ENCODE results near the gene GABRG1. TPM values are rescaled to one million over a fixed set of nuclear protein-coding genes. Genes with fewer than 3 reads are reported as not detected.

GABRG1 gene
- not detected in 2 replicates for total RNA-seq (2014; rRNA removed; shearing (Covaris generic))

GRCh38 chr4:46123913-46124755 is at the start of gene GABRG1:
Gene GABRG1 (minus strand): TSS chr4:46124054. CDS start chr4:46123913, 141 bp downstream.
- Histone ChIP-seq H3K9me3 (replicated peaks) (no peaks in the 10 kb centered on the region), H3K36me3 (no peaks in the 10 kb centered on the region), H3K4me3 (no peak within 1 kb of the TSS), H3K4me1 (replicated peaks) (no peaks in the 10 kb centered on the region), H3K27me3 (replicated peaks) (no peaks in the 10 kb centered on the region), H3K27ac (no peak within 1 kb of the TSS)
- DNase-seq (ENCODE audit: low read depth in 1 of 2, low spot score in 2 of 2), result no peak

DNA sequence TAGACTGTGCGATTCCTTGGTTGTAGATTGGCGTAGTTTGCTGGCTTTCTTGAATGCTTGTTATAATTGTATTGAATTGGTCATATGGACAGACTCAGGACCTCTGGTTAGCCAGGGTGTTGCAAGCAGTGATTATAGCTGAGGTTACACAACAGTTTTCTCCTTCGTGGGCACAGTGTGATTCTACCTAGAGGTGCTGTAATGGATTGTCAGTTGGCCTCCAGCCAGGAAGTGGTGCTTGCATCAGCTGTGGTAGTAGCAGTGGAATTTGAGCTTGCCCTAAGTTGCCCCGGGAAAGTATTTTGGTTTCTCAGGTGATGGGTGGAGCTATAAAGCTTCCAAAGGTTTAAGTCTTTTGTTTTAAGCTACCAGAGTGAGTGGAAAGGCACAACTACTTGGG is 23.1 kb upstream of the GABRG1 start:
- DNase-seq (ENCODE audit: low read depth in 1 of 2, low spot score in 2 of 2), result no peak
- H3K36me3 ChIP-seq, result no peaks in the 10 kb centered on the region
- no peak overlapping the region for H3K4me3 ChIP-seq
- H3K9me3 ChIP-seq (replicated peaks), result no peaks in the 10 kb centered on the region
- no peaks in the 10 kb centered on the region for H3K27me3 ChIP-seq (replicated peaks)
- no peaks in the 10 kb centered on the region for H3K4me1 ChIP-seq (replicated peaks)
- no peak overlapping the region for H3K27ac ChIP-seq

DNA sequence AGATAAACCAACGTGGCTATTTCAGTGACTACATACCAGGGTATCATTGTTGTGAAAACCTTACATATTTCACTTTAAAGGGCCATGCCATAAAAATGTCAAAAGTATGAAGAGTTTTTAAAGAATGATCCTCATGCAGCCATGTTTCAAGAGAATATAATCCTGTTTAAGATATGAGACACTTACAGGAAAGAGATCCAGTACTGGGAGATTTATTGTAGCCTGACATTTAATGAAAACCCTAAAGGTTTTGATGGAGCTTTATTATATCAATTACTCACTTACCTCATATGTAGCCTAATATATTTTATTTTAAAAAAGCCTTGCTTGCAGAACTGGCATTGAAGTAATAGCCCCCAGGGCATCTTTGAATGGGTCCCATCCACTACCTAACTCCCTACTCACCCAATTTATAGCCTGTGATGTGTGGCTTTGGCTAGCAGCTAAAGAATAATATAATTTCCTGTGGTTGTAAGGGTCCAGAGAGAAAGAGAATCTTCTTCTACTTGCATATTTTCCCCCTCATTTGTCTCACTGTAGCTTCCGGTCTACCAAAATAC is 7.7 kb upstream of the GABRG1 start:
- Histone ChIP-seq H3K36me3 (no peaks in the 10 kb centered on the region), H3K9me3 (replicated peaks) (no peaks in the 10 kb centered on the region), H3K27me3 (replicated peaks) (no peaks in the 10 kb centered on the region), H3K4me3 (no peak overlapping the region), H3K27ac (no peak overlapping the region), H3K4me1 (replicated peaks) (no peaks in the 10 kb centered on the region)
- no peak for DNase-seq (ENCODE audit: low read depth in 1 of 2, low spot score in 2 of 2)

GRCh38 chr4:46124773-46125413 is 1.0 kb upstream of the GABRG1 start:
- Histone ChIP-seq H3K4me3 (no peak overlapping the region), H3K27me3 (replicated peaks) (no peaks in the 10 kb centered on the region), H3K4me1 (replicated peaks) (no peaks in the 10 kb centered on the region), H3K27ac (no peak overlapping the region), H3K9me3 (replicated peaks) (no peaks in the 10 kb centered on the region), H3K36me3 (no peaks in the 10 kb centered on the region)
- DNase-seq (ENCODE audit: low read depth in 1 of 2, low spot score in 2 of 2), result no peak

- no peaks in the 10 kb centered on the region for H3K4me1 ChIP-seq (replicated peaks)
Measured at GRCh38 chr4:46081674-46082073, 42.2 kb downstream of the GABRG1 start.

DNA sequence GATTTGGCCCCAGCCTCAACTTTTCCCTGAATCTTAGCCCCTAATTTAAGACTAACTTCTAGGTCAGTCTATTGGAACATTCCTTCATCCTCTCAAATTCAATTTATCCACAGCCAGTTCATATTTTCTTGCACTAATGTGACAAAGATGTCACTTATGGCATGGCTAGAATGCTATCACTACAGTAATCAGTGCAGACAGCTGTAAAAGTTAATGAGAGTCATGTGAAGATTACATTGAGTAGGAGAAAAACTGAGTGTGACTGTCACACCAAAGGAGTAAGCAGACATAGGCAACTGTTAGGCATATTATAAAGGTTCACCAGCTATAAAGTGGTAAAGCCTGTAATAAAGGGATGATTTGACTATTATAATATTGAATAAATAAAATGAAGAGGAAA is 42.6 kb downstream of the GABRG1 start:
- no peak overlapping the region for H3K27ac ChIP-seq
- no peaks in the 10 kb centered on the region for H3K36me3 ChIP-seq
- H3K4me3 ChIP-seq, result no peak overlapping the region
- H3K27me3 ChIP-seq (replicated peaks), result no peaks in the 10 kb centered on the region
- no peaks in the 10 kb centered on the region for H3K9me3 ChIP-seq (replicated peaks)
- H3K4me1 ChIP-seq (replicated peaks), result no peaks in the 10 kb centered on the region
- DNase-seq (ENCODE audit: low read depth in 1 of 2, low spot score in 2 of 2), result no peak

More at GRCh38 chr4:46081674-46082073, 42.2 kb downstream of the GABRG1 start:
- H3K27me3 ChIP-seq (replicated peaks), result no peaks in the 10 kb centered on the region
- H3K9me3 ChIP-seq (replicated peaks), result no peaks in the 10 kb centered on the region
- no peak for DNase-seq (ENCODE audit: low read depth in 1 of 2, low spot score in 2 of 2)
- no peak overlapping the region for H3K4me3 ChIP-seq
- no peaks in the 10 kb centered on the region for H3K36me3 ChIP-seq
- H3K27ac ChIP-seq, result no peak overlapping the region

GRCh38 chr4:46073778-46074177 is 50.1 kb downstream of the GABRG1 start:
- H3K4me3 ChIP-seq, result no peak overlapping the region
- H3K27ac ChIP-seq, result no peak overlapping the region
- no peaks in the 10 kb centered on the region for H3K36me3 ChIP-seq
- no peaks in the 10 kb centered on the region for H3K9me3 ChIP-seq (replicated peaks)
- DNase-seq (ENCODE audit: low read depth in 1 of 2, low spot score in 2 of 2), result no peak
- H3K4me1 ChIP-seq (replicated peaks), result no peaks in the 10 kb centered on the region
- H3K27me3 ChIP-seq (replicated peaks), result no peaks in the 10 kb centered on the region

DNA sequence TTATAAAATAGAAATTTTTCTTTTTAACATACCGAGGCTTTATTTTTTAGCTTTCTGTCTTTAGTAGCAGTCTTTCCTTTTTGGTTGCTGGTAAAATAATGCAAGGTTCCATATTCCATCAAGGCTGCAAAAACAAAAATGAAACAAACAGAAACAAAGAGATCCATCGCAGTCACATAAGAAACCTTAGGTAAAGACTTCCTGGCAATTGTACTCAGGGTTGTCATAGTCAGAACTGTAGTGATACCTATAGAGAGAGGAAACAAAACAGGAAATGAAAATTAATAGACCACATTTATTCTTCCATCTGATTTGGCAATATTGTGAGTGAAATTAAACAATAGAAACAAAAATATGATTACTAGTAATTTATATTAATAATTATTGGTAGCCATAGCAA is 72.5 kb downstream of the GABRG1 start:
- Histone ChIP-seq H3K4me1 (replicated peaks) (no peaks in the 10 kb centered on the region), H3K36me3 (no peaks in the 10 kb centered on the region), H3K4me3 (no peak overlapping the region), H3K27ac (no peak overlapping the region), H3K9me3 (replicated peaks) (no peaks in the 10 kb centered on the region), H3K27me3 (replicated peaks) (no peaks in the 10 kb centered on the region)
- no peak for DNase-seq (ENCODE audit: low read depth in 1 of 2, low spot score in 2 of 2)

DNA sequence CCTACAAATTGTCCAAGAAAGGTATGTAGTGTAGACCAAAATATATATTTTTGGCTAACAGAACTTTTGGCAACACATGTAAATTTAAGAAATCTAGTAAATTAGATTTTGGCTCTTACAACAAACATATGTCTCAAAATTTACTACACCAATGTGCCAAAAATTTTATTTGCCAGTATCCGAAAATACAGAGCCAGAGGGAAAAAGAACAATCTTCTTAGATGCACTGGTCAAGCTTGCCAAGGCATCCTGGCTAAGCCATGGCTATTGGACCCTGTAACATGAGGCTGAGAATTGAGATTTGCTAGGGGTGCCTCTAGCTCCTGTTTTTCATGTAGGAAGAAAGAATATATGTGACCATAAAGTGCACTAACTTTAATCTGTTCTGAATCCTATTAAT is 91.8 kb downstream of the GABRG1 start:
- no peak for DNase-seq (ENCODE audit: low read depth in 1 of 2, low spot score in 2 of 2)
- Histone ChIP-seq H3K4me3 (no peak overlapping the region), H3K4me1 (replicated peaks) (no peaks in the 10 kb centered on the region), H3K36me3 (no peaks in the 10 kb centered on the region), H3K9me3 (replicated peaks) (no peaks in the 10 kb centered on the region), H3K27ac (no peak overlapping the region), H3K27me3 (replicated peaks) (no peaks in the 10 kb centered on the region)

GRCh38 chr4:46016306-46016705 is 107.5 kb downstream of the GABRG1 start:
- no peaks in the 10 kb centered on the region for H3K27me3 ChIP-seq (replicated peaks)
- H3K9me3 ChIP-seq (replicated peaks), result no peaks in the 10 kb centered on the region
- H3K4me1 ChIP-seq (replicated peaks), result no peaks in the 10 kb centered on the region
- no peaks in the 10 kb centered on the region for H3K36me3 ChIP-seq
- H3K4me3 ChIP-seq, result no peak overlapping the region
- H3K27ac ChIP-seq, result no peak overlapping the region
- no peak for DNase-seq (ENCODE audit: low read depth in 1 of 2, low spot score in 2 of 2)

- Histone ChIP-seq H3K27me3 (replicated peaks) (no peaks in the 10 kb centered on the region), H3K4me3 (no peak overlapping the region), H3K4me1 (replicated peaks) (no peaks in the 10 kb centered on the region), H3K9me3 (replicated peaks) (no peaks in the 10 kb centered on the region), H3K36me3 (no peaks in the 10 kb centered on the region), H3K27ac (no peak overlapping the region)
- DNase-seq (ENCODE audit: low read depth in 1 of 2, low spot score in 2 of 2), result no peak
Measured at GRCh38 chr4:45992728-45993127, 131.1 kb downstream of the GABRG1 start.

GRCh38 chr4:45989775-45990174 is 134.1 kb downstream of the GABRG1 start:
- Histone ChIP-seq H3K27ac (no peak overlapping the region), H3K27me3 (replicated peaks) (no peaks in the 10 kb centered on the region), H3K9me3 (replicated peaks) (no peaks in the 10 kb centered on the region), H3K4me3 (no peak overlapping the region), H3K4me1 (replicated peaks) (no peaks in the 10 kb centered on the region), H3K36me3 (no peaks in the 10 kb centered on the region)
- no peak for DNase-seq (ENCODE audit: low read depth in 1 of 2, low spot score in 2 of 2)

GRCh38 chr4:45987858-45988257 is 136.0 kb downstream of the GABRG1 start:
- Histone ChIP-seq H3K36me3 (no peaks in the 10 kb centered on the region), H3K4me3 (no peak overlapping the region), H3K9me3 (replicated peaks) (no peaks in the 10 kb centered on the region), H3K4me1 (replicated peaks) (no peaks in the 10 kb centered on the region), H3K27me3 (replicated peaks) (no peaks in the 10 kb centered on the region), H3K27ac (no peak overlapping the region)
- DNase-seq (ENCODE audit: low read depth in 1 of 2, low spot score in 2 of 2), result no peak

Data from SJSA1 (cell line).